Breast epithelium (tissue), 3 donors: ENCODE results near the gene MRM2.

ENCODE experiments used
- CTCF ChIP-seq, 3 donors: fragments of 450-650 bp; IDR thresholded peaks; one replicate each; pipeline ENCODE4 v1.5.1; 2016 to 2017; ENCODE audit warnings: antibody characterized with exemption in 3 of 3, mild to moderate bottlenecking in 3 of 3, moderate library complexity in 3 of 3
- POLR2AphosphoS5 ChIP-seq, 3 donors: sonication (generic); formaldehyde crosslinking; IDR thresholded peaks; one replicate each; pipeline ENCODE4 v1.6.1; 2017; ENCODE audit warnings: antibody characterized with exemption in 3 of 3

- TF ChIP-seq POLR2AphosphoS5 (IDR thresholded peaks at IDR 0.05) (no peak), CTCF (IDR thresholded peaks at IDR 0.05) (no peak)
These were observed 14.3 kb downstream of the MRM2 start for GRCh38 chr7:2227699-2228098.
